ENCODE measurements around the gene KDM4D.

KDM4D gene

GRCh38 chr11:94948070-94948617, 25.4 kb upstream of the KDM4D start:
- no peak for DNase-seq (ENCODE audit: low read depth in 1 of 2, low spot score in 1 of 2)
- Histone ChIP-seq H3K27ac (replicated peaks) (no peak overlapping the region), H3K4me3 (replicated peaks; ENCODE audit: insufficient read depth, low read length) (no peak overlapping the region), H3K27me3 (ENCODE audit: insufficient read depth, poor library complexity, severe bottlenecking) (no peaks in the 10 kb centered on the region)
- TF ChIP-seq SPI1 (IDR thresholded peaks at IDR 0.05; ENCODE audit: borderline replicate concordance, low read depth) (peak; percentile 79), REST (IDR thresholded peaks at IDR 0.05; ENCODE audit: insufficient replicate concordance, low read depth) (no peak)

GRCh38 chr11:94954753-94955152, 18.8 kb upstream of the KDM4D start:
- Histone ChIP-seq H3K27ac (replicated peaks) (no peak overlapping the region), H3K4me3 (replicated peaks; ENCODE audit: insufficient read depth, low read length) (no peak overlapping the region), H3K27me3 (ENCODE audit: insufficient read depth, poor library complexity, severe bottlenecking) (no peaks in the 10 kb centered on the region)
- no peak for TF ChIP-seq GABPA (IDR thresholded peaks at IDR 0.05; ENCODE audit: low read depth)
- no peak for TF ChIP-seq CTCF (IDR thresholded peaks at IDR 0.05; ENCODE audit: insufficient read depth, low read length)
- no peak for TF ChIP-seq SPI1 (IDR thresholded peaks at IDR 0.05; ENCODE audit: borderline replicate concordance, low read depth)
- no peak for TF ChIP-seq POLR2AphosphoS5 (IDR thresholded peaks at IDR 0.05; ENCODE audit: low read depth)
- no peak for TF ChIP-seq REST (IDR thresholded peaks at IDR 0.05; ENCODE audit: insufficient replicate concordance, low read depth)
- DNase-seq (ENCODE audit: low read depth in 1 of 2, low spot score in 1 of 2), result no peak

- no peak for DNase-seq (ENCODE audit: low read depth in 1 of 2, low spot score in 1 of 2)
- no peak overlapping the region for H3K4me3 ChIP-seq (replicated peaks; ENCODE audit: insufficient read depth, low read length)
- H3K27me3 ChIP-seq (ENCODE audit: insufficient read depth, poor library complexity, severe bottlenecking), result no peaks in the 10 kb centered on the region
- H3K27ac ChIP-seq (replicated peaks), result no peak overlapping the region
- TF ChIP-seq POLR2AphosphoS5 (IDR thresholded peaks at IDR 0.05; ENCODE audit: low read depth) (no peak), SPI1 (IDR thresholded peaks at IDR 0.05; ENCODE audit: borderline replicate concordance, low read depth) (no peak), GABPA (IDR thresholded peaks at IDR 0.05; ENCODE audit: low read depth) (no peak), REST (IDR thresholded peaks at IDR 0.05; ENCODE audit: insufficient replicate concordance, low read depth) (no peak), CTCF (IDR thresholded peaks at IDR 0.05; ENCODE audit: insufficient read depth, low read length) (no peak)
These were observed 16.5 kb upstream of the KDM4D start for GRCh38 chr11:94956963-94957362.

Data from HL-60 (cell line).